GM12891 (cell line): ENCODE data around the gene PRDM13.

Experiments used
- POLR2A ChIP-seq: IDR thresholded peaks from 2 replicates; pipeline ENCODE4 v1.6.1; 2011; ENCODE audit warnings: low read depth, low read length, control low read depth
- POLR2AphosphoS5 ChIP-seq: IDR thresholded peaks from 2 replicates; pipeline ENCODE4 v1.6.1; 2011; ENCODE audit warnings: low read depth, low read length, control low read depth
- TAF1 ChIP-seq: IDR thresholded peaks from 2 replicates; pipeline ENCODE4 v1.6.1; 2011; ENCODE audit warnings: low read depth, low read length, control low read depth

GRCh38 chr6:99592900-99593299, 13.7 kb upstream of the PRDM13 start:
- TF ChIP-seq POLR2A: no peak
- TF ChIP-seq POLR2AphosphoS5: no peak
- no peak for TF ChIP-seq TAF1
